HepG2 (cell line): ENCODE results near the gene PRR30. TPM values are rescaled to one million over a fixed set of nuclear protein-coding genes. Genes with fewer than 3 reads are reported as not detected.
A peak's percentile ranks its signal among the peaks of the same experiment; 100 is the strongest.

Experiments used
- CC2D1A ChIP-seq: sonication (generic); formaldehyde crosslinking; IDR thresholded peaks from 2 replicates; pipeline ENCODE4 v1.8.1; 2023; ENCODE audit warnings: mild to moderate bottlenecking, missing genetic modification reagents
- GZF1 ChIP-seq: sonication (generic); formaldehyde crosslinking; IDR thresholded peaks from 2 replicates; pipeline ENCODE4 v1.5.1; 2020; ENCODE audit warnings: mild to moderate bottlenecking, missing genetic modification reagents
- JUNB ChIP-seq: sonication (generic); formaldehyde crosslinking; IDR thresholded peaks from 2 replicates; pipeline ENCODE4 v1.8.0; 2022; ENCODE audit warnings: missing genetic modification reagents, mild to moderate bottlenecking, borderline replicate concordance
- KDM2A ChIP-seq: sonication (generic); formaldehyde crosslinking; IDR thresholded peaks from 2 replicates; pipeline ENCODE4 v1.4.0; 2020; ENCODE audit warnings: low read depth, missing genetic modification reagents, borderline replicate concordance
- KDM4B ChIP-seq: sonication (generic); formaldehyde crosslinking; IDR thresholded peaks from 2 replicates; pipeline ENCODE4 v1.4.0; 2020; ENCODE audit warnings: missing genetic modification reagents
- KLF12 ChIP-seq: sonication (generic); formaldehyde crosslinking; IDR thresholded peaks from 2 replicates; pipeline ENCODE4 v1.4.0; 2020; ENCODE audit warnings: missing genetic modification reagents, borderline replicate concordance
- NCOA2 ChIP-seq: sonication (generic); formaldehyde crosslinking; IDR thresholded peaks from 2 replicates; pipeline ENCODE4 v1.8.0; 2022; ENCODE audit warnings: inconsistent platforms
- NFE2 ChIP-seq: sonication (generic); formaldehyde crosslinking; IDR thresholded peaks from 2 replicates; pipeline ENCODE4 v1.4.0; 2020; ENCODE audit warnings: missing genetic modification reagents
- NFKB2 ChIP-seq: sonication (generic); formaldehyde crosslinking; IDR thresholded peaks from 2 replicates; pipeline ENCODE4 v1.4.0; 2020; ENCODE audit warnings: missing genetic modification reagents, borderline replicate concordance
- RARG ChIP-seq: sonication (generic); formaldehyde crosslinking; IDR thresholded peaks from 2 replicates; pipeline ENCODE4 v1.4.0; 2020; ENCODE audit warnings: low read depth, mild to moderate bottlenecking, missing genetic modification reagents
- SOX13 ChIP-seq, 3 experiments: fragments of 450-650 bp in 1 of 3; sonication (generic) in 1 of 3; formaldehyde crosslinking in 1 of 3; IDR thresholded peaks in 2 of 3; conservative IDR thresholded peaks in 1 of 3; 2 replicates each; pipeline versions ENCODE4 v1.5.0 to v1.6.1; 2016 to 2020; ENCODE audit warnings: antibody characterized with exemption in 1 of 3, mild to moderate bottlenecking in 1 of 3, missing compliant biosample characterization in 1 of 3, missing genetic modification reagents in 1 of 3, moderate library complexity in 1 of 3
- SRSF4 ChIP-seq: fragments of 200-400 bp; formaldehyde crosslinking; IDR thresholded peaks from one replicate; pipeline ENCODE4 v1.6.1; 2018; ENCODE audit warnings: mild to moderate bottlenecking, low read depth, low read length, moderate library complexity; ENCODE audit not compliant: poor library complexity, severe bottlenecking
- SRSF9 ChIP-seq: fragments of 200-400 bp; formaldehyde crosslinking; IDR thresholded peaks from 2 replicates; pipeline ENCODE4 v1.6.1; 2018; ENCODE audit warnings: borderline replicate concordance, mild to moderate bottlenecking, low read depth, low read length; ENCODE audit not compliant: insufficient read depth, poor library complexity, severe bottlenecking
- SYNCRIP ChIP-seq: fragments of 200-400 bp; formaldehyde crosslinking; IDR thresholded peaks from 2 replicates; pipeline ENCODE4 v1.6.1; 2018; ENCODE audit warnings: mild to moderate bottlenecking, low read depth, low read length; ENCODE audit not compliant: insufficient read depth
- ZNF224 ChIP-seq: sonication (generic); formaldehyde crosslinking; IDR thresholded peaks from 2 replicates; pipeline ENCODE4 v1.5.0; 2020; ENCODE audit warnings: mild to moderate bottlenecking, missing genetic modification reagents
- ZNF329 ChIP-seq: sonication (generic); formaldehyde crosslinking; IDR thresholded peaks from 2 replicates; pipeline ENCODE4 v1.9.0; 2021; ENCODE audit warnings: low read depth, mild to moderate bottlenecking, missing genetic modification reagents
- ZNF619 ChIP-seq: sonication (generic); formaldehyde crosslinking; IDR thresholded peaks from 2 replicates; pipeline ENCODE4 v1.4.0; 2020; ENCODE audit warnings: mild to moderate bottlenecking, missing genetic modification reagents
- ZNF674 ChIP-seq: sonication (generic); formaldehyde crosslinking; IDR thresholded peaks from 2 replicates; pipeline ENCODE4 v1.5.0; 2020; ENCODE audit warnings: low read depth, mild to moderate bottlenecking, missing genetic modification reagents
- polyA plus RNA-seq, 8 experiments: library from polyadenylated mRNA; depleted of rRNA in 3 of 8; stranded (reverse) in 7 of 8; unstranded in 1 of 8; fragments of >200 nt; fragmentation: Illumina TruSeq in 4 of 8; extraction: Trizol in 4 of 8; gene quantifications; 2 replicates each; pipeline versions ENCODE4 v1.2.1 to v1.2.3, GENCODE V29; 2011 to 2016; ENCODE audit warnings: low read depth in 4 of 8, missing spikeins in 1 of 8, mixed read lengths in 1 of 8; ENCODE audit not compliant: insufficient read depth in 1 of 8
- total RNA-seq, 5 experiments: library from RNA; depleted of rRNA; stranded (reverse); fragments of >200 nt; fragmentation: Illumina TruSeq; extraction: Trizol; gene quantifications; 2 replicates each; pipeline ENCODE4 v1.2.3, GENCODE V29; 2016; ENCODE audit warnings: low read depth in 1 of 5
- TF ChIP-seq, protein P1 (sequence below): IDR thresholded peaks from 2 replicates; pipeline ENCODE4 v1.6.1; 2016; ENCODE audit warnings: missing compliant biosample characterization, missing genetic modification reagents, borderline replicate concordance
- TF ChIP-seq, protein P2 (sequence below): sonication (generic); formaldehyde crosslinking; IDR thresholded peaks from 2 replicates; pipeline ENCODE4 v1.8.0; 2022; ENCODE audit warnings: low read depth, missing genetic modification reagents
- TF ChIP-seq, protein P3 (sequence below): IDR thresholded peaks from 2 replicates; pipeline ENCODE4 v1.6.1; 2018; ENCODE audit warnings: missing genetic modification reagents
- TF ChIP-seq, protein P4 (sequence below): sonication (generic); formaldehyde crosslinking; IDR thresholded peaks from 2 replicates; pipeline ENCODE4 v1.4.0; 2020; ENCODE audit warnings: missing genetic modification reagents, borderline replicate concordance

PRR30 gene
- total and polyA plus RNA-seq, 2 of the 13 experiments (the other 11 are each of a cell fraction or from before 2014, with no cell fraction given), result not detected

DNA sequence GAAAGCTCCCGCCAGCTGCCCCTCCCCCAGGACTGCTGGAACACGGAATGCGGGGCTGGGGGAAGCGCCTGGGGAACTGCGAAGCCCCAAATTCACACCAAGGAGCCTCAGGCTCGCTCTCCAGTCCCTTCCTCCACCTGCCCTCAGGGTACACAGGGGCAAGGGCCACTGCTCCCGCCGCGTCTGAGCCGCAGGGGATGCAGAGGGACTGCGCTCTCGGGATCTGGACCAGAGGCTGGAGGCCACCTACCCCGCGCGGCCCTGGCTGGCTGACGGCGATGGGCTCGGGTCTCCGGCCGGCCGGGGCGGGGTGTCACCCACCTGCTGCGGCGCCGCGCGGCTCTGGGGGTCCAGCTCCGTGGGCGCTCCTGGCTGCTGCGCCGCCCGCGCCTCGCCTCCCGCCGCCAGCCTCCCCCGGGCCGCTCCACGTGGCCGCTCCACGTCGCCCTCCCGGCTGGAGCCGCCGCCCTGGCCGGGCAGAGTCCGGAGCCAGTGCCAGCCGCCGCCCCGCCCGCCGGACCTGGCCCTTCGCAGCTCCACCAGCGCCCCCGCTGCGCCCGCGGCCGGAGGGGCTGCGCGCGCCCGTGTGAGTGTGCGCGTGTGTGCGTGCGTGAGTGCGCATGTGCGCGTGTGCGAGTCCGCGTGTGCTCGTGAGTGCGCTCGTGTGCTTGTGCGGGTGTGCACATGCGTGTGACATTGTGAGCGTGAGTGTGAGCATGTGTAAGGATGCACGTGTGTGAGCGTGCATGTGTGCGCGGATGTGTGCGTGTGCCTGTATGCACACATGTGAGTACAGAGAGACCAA lies 20.5 kb downstream of the PRR30 start, which contains the start of gene CGREF1 (continued):
- TF ChIP-seq ZNF329 (CRISPR knock-in tag) (0 out of 2 replicates have a peak, but pooled peaks have one; percentile 37), KDM4B (no peak), ZNF674 (CRISPR knock-in tag) (0 out of 2 replicates have a peak, but pooled peaks have one; percentile 25), CC2D1A (CRISPR knock-in tag) (no peak), JUNB (CRISPR knock-in tag) (no peak), SYNCRIP (no peak), ZNF619 (no peak), NFE2 (CRISPR knock-in tag) (no peak), GZF1 (CRISPR knock-in tag) (no peak), ZNF224 (CRISPR knock-in tag) (no peak), SOX13 (IDR thresholded peaks at IDR 0.05) (no peak), SOX13 (CRISPR knock-in tag; conservative IDR thresholded peaks at IDR 0.05 in 1 of 2, IDR thresholded peaks at IDR 0.05 in 1 of 2) (no peak), SRSF9 (no peak), NCOA2 (CRISPR knock-in tag) (no peak), KDM2A (0 out of 2 replicates have a peak, but pooled peaks have one; percentile 41), NFKB2 (CRISPR knock-in tag) (no peak; the same call in 1 of the 2 replicates), RARG (CRISPR knock-in tag) (no peak), SRSF4 (no peak), KLF12 (no peak)
- TF ChIP-seq, protein P1, sequence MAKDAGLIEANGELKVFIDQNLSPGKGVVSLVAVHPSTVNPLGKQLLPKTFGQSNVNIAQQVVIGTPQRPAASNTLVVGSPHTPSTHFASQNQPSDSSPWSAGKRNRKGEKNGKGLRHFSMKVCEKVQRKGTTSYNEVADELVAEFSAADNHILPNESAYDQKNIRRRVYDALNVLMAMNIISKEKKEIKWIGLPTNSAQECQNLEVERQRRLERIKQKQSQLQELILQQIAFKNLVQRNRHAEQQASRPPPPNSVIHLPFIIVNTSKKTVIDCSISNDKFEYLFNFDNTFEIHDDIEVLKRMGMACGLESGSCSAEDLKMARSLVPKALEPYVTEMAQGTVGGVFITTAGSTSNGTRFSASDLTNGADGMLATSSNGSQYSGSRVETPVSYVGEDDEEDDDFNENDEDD (CRISPR knock-in tag), result peak; percentile 57; the same call in 1 of the 2 replicates
- TF ChIP-seq, protein P2, sequence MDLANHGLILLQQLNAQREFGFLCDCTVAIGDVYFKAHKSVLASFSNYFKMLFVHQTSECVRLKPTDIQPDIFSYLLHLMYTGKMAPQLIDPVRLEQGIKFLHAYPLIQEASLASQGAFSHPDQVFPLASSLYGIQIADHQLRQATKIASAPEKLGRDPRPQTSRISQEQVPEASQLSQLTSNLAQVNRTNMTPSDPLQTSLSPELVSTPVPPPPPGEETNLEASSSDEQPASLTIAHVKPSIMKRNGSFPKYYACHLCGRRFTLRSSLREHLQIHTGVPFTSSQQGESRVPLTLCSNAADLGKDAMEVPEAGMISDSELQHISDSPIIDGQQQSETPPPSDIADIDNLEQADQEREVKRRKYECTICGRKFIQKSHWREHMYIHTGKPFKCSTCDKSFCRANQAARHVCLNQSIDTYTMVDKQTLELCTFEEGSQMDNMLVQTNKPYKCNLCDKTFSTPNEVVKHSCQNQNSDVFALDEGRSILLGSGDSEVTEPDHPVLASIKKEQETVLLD (CRISPR knock-in tag), result peak; percentile 65; the same call in 1 of the 2 replicates
- TF ChIP-seq, protein P3, sequence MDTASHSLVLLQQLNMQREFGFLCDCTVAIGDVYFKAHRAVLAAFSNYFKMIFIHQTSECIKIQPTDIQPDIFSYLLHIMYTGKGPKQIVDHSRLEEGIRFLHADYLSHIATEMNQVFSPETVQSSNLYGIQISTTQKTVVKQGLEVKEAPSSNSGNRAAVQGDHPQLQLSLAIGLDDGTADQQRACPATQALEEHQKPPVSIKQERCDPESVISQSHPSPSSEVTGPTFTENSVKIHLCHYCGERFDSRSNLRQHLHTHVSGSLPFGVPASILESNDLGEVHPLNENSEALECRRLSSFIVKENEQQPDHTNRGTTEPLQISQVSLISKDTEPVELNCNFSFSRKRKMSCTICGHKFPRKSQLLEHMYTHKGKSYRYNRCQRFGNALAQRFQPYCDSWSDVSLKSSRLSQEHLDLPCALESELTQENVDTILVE, result no peak
- TF ChIP-seq, protein P4, sequence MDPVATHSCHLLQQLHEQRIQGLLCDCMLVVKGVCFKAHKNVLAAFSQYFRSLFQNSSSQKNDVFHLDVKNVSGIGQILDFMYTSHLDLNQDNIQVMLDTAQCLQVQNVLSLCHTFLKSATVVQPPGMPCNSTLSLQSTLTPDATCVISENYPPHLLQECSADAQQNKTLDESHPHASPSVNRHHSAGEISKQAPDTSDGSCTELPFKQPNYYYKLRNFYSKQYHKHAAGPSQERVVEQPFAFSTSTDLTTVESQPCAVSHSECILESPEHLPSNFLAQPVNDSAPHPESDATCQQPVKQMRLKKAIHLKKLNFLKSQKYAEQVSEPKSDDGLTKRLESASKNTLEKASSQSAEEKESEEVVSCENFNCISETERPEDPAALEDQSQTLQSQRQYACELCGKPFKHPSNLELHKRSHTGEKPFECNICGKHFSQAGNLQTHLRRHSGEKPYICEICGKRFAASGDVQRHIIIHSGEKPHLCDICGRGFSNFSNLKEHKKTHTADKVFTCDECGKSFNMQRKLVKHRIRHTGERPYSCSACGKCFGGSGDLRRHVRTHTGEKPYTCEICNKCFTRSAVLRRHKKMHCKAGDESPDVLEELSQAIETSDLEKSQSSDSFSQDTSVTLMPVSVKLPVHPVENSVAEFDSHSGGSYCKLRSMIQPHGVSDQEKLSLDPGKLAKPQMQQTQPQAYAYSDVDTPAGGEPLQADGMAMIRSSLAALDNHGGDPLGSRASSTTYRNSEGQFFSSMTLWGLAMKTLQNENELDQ (CRISPR knock-in tag), result no peak
